H1 (cell line): ENCODE measurements around the gene PRICKLE2.

Source experiments
- CHD1 ChIP-seq: IDR thresholded peaks from 2 replicates; pipeline ENCODE4 v1.6.1; 2012; ENCODE audit warnings: low read depth, low read length, improper control_type of control experiment
- CREB1 ChIP-seq: IDR thresholded peaks from 2 replicates; pipeline ENCODE4 v1.6.1; 2012; ENCODE audit warnings: inconsistent platforms
- EP300 ChIP-seq, 2 experiments: IDR thresholded peaks; 1 replicate in 1 of 2; 2 replicates in 1 of 2; pipeline ENCODE4 v1.6.1; 2011 to 2012; ENCODE audit warnings: low read depth in 2 of 2, low read length in 2 of 2, mild to moderate bottlenecking in 2 of 2, borderline replicate concordance in 1 of 2, inconsistent platforms in 1 of 2, moderate library complexity in 1 of 2
- EZH2 ChIP-seq: fragments of 200-600 bp; sonication (generic); IDR thresholded peaks from 2 replicates; pipeline ENCODE4 v1.7.1; 2012; ENCODE audit warnings: low read depth, mild to moderate bottlenecking, moderate library complexity, low read length, inconsistent platforms; ENCODE audit not compliant: severe bottlenecking
- POLR2A ChIP-seq, 2 experiments: IDR thresholded peaks; 1 replicate in 1 of 2; 2 replicates in 1 of 2; pipeline ENCODE4 v1.6.1; 2011; ENCODE audit warnings: low read depth in 2 of 2, low read length in 2 of 2, mild to moderate bottlenecking in 2 of 2; ENCODE audit errors: control extremely low read depth in 1 of 2
- POLR2AphosphoS5 ChIP-seq: IDR thresholded peaks from 2 replicates; pipeline ENCODE4 v1.6.1; 2011; ENCODE audit warnings: low read depth, low read length
- SRF ChIP-seq: IDR thresholded peaks from 2 replicates; pipeline ENCODE4 v1.6.1; 2011; ENCODE audit warnings: mild to moderate bottlenecking, low read depth, low read length, moderate library complexity
- TAF1 ChIP-seq: IDR thresholded peaks from 2 replicates; pipeline ENCODE4 v1.6.1; 2011; ENCODE audit warnings: mild to moderate bottlenecking, low read depth, low read length
- ZNF274 ChIP-seq: IDR thresholded peaks from 2 replicates; pipeline ENCODE4 v1.7.0; 2012; ENCODE audit warnings: low read length, borderline replicate concordance; ENCODE audit errors: extremely low read depth
- TF ChIP-seq, protein P1 (sequence below), 3 experiments: IDR thresholded peaks; 1 replicate in 2 of 3; 2 replicates in 1 of 3; pipeline versions ENCODE4 v1.5.1 to v1.6.1; 2011; ENCODE audit warnings: low read length in 3 of 3, mild to moderate bottlenecking in 3 of 3, inconsistent platforms in 2 of 3, low read depth in 1 of 3, moderate library complexity in 1 of 3; ENCODE audit not compliant: insufficient read depth in 1 of 3; ENCODE audit errors: control extremely low read depth in 1 of 3

DNA sequence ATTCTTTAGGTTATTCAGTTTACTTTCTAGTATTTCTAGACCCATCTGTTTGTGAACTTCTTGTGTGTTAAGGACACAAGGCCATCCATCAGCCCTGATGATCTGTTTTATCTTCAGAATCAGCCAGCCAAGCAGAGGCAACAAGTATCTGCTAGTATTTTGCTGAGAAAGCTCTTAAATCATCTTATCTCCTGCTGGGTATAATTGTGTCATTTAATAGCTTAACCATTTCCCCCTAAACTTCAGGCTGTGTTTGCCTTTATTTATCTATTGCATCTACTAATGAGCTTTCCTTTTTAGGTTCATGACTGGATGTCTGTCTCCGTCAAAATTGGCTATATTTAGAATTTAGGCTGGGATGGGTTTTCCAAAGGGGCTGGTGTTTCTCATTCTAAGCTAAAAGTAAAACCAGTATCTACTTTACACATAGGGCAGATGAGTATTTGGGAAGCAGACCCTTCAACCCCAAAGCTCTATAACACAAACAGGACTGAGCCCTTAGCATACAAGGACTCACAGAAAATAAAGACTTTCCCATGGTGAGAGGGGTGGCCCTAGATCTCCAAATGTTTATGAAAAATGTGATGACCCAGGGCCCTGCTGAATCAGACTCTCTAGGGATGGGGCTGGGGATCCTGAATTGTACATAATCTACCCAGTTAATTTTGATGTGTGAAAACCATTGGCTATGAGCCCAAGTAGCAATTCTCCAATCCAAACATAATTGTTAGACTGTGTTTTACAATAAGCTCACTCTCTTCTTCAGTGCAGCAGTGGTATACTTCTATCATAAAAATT lies 136.7 kb downstream of the PRICKLE2 start:
- TF ChIP-seq CREB1: no peak
- TF ChIP-seq, protein P1, sequence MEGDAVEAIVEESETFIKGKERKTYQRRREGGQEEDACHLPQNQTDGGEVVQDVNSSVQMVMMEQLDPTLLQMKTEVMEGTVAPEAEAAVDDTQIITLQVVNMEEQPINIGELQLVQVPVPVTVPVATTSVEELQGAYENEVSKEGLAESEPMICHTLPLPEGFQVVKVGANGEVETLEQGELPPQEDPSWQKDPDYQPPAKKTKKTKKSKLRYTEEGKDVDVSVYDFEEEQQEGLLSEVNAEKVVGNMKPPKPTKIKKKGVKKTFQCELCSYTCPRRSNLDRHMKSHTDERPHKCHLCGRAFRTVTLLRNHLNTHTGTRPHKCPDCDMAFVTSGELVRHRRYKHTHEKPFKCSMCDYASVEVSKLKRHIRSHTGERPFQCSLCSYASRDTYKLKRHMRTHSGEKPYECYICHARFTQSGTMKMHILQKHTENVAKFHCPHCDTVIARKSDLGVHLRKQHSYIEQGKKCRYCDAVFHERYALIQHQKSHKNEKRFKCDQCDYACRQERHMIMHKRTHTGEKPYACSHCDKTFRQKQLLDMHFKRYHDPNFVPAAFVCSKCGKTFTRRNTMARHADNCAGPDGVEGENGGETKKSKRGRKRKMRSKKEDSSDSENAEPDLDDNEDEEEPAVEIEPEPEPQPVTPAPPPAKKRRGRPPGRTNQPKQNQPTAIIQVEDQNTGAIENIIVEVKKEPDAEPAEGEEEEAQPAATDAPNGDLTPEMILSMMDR (IDR thresholded peaks at IDR 0.05; ENCODE audit: control extremely low read depth in 1 of 3, insufficient read depth in 1 of 3, low read depth in 1 of 3, low read length in 3 of 3): no peak
- TF ChIP-seq SRF: no peak
- TF ChIP-seq POLR2A (IDR thresholded peaks at IDR 0.05; ENCODE audit: control extremely low read depth in 1 of 2, low read depth in 2 of 2, low read length in 2 of 2): no peak
- TF ChIP-seq EZH2: no peak
- TF ChIP-seq CHD1: no peak
- TF ChIP-seq TAF1: no peak
- no peak for TF ChIP-seq ZNF274
- no peak for TF ChIP-seq POLR2AphosphoS5
- TF ChIP-seq EP300 (IDR thresholded peaks at IDR 0.05; ENCODE audit: borderline replicate concordance in 1 of 2, low read depth in 2 of 2, low read length in 2 of 2): no peak
